GM12874 (cell line): ENCODE measurements around the gene MARK4.

ENCODE experiments used
- CTCF ChIP-seq: IDR thresholded peaks from 2 replicates; pipeline ENCODE4 v1.5.1; 2011; ENCODE audit warnings: low read depth, mild to moderate bottlenecking, control low read depth, low read length, moderate library complexity; ENCODE audit not compliant: insufficient read depth

The MARK4 gene

GRCh38 chr19:45339629-45340028 is 88.6 kb downstream of the MARK4 start:
- no peak for TF ChIP-seq CTCF

- no peak for TF ChIP-seq CTCF
Measured at GRCh38 chr19:45340232-45340898, 89.3 kb downstream of the MARK4 start, which contains the start of gene KLC3. KLC3 (plus strand) TSS chr19:45340750; CDS start chr19:45345542, 4,792 bp downstream.

DNA sequence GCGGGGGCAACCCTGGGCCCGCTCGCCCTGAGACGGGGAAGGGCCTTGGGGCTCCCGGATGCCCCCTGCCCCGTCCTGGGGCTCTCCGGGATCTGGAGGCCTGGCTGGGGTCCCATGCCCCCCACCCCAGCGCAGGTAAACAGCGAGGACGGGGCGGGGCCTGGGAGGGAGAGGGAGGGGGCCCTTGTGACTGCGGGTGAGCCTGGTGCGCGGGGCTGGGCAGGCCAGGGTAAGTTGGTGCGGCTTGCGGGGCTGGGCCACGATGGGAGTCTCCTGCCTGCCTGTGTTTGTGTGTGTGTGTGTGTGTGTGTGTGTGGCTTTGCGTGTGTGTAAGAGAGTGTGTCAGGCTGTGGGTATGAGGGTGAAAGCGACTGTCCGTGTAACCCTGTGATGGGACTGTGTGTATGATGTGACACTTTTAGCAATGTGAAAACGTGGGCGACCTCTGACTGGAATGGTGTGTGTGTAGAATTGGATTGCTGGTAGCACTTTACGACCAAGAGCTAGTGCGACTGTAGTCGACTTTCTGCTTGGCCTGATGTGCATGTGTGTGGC is 89.9 kb downstream of the MARK4 start:
- no peak for TF ChIP-seq CTCF

DNA sequence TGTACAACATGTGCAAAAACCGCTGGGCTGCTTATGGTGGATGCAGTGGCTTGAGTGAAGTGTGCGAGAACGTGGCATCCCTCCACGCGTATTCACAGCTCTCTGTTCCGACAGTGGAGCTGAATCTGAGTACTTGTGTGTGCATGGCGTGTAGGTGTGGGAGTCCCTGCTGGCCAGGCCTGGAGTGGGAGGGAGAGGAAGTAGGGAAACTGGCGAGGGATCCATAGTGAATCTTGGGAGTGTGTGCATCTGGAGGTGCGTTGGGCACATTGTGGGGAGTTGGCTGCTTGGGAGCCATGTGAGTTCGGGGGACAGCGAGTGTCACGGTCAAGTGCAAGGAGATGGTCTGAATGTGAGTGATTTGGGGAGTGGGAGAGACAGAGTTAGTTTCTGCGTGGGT is 91.8 kb downstream of the MARK4 start:
- TF ChIP-seq CTCF, result no peak

DNA sequence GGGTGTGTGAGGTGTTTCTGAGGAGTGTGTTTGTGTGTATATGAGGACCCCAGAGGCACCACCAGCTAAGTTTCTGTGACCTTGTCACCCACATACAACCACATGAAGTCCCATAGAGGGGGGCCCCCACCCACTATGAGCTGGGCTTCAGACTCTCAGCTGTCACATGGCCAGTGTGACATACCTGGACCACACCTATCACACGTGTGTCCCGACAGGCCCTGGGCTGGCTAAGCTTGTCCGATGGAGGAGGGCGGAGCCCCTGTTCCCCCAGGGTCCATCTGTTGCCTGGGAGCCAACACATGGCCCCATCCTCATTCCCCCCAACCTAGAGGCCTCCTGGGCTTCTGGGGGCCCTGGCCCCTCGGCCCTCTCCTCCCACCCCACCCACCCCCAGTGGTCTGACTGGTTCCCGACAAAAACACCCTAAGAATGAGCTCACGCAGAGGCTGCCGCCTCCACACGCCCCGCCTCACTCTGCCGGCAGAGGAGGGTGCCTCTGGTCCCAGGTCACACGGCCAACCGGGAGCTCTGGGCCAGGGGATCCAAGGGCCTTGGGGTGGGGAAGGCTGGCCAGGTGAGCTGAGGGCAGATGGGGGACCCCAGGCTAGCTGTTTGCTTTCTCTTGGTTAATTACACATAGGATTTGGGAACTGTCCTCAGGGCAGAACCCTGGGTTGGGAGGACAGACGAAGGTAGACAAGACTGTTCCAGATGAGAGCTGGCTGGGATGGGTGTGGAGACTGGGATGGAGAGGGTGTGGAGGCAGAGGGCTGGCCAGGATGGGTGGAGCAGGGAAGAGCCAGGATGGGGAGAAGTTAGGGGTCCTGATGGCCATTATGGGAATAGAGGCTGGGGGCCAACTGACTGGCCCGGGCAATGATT is 93.8 kb downstream of the MARK4 start:
- no peak for TF ChIP-seq CTCF

GRCh38 chr19:45345506-45345860 is 94.4 kb downstream of the MARK4 start:
- TF ChIP-seq CTCF, result no peak

DNA sequence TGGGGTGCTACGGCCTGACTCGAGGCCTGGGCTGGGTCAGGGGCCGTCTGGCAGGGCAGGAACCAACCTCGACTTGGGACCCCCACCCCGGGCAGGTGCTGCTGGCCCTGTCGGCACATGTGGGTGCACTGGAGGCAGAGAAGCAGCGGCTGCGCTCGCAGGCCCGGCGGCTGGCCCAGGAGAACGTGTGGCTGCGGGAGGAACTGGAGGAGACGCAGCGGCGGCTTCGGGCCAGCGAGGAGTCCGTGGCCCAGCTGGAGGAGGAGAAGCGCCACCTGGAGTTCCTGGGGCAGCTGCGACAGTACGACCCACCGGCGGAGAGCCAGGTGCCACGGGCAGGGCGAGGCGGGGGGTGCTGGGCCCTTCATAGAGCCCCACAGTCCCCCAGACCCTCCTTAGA is 95.4 kb downstream of the MARK4 start:
- no peak for TF ChIP-seq CTCF
